HG03460 (cell line): ENCODE measurements around the gene DPH7.
"Not testable (repeated sequence)": the region's sequence is repeated elsewhere in the genome, so short reads cannot be mapped to it uniquely, and the experiment has no call there.

Experiments used
- ATAC-seq: cut with Tn5 transposase; IDR thresholded peaks from one replicate; pipeline ENCODE4 v1.9.1; 2021; ENCODE audit not compliant: unreplicated experiment

DPH7 gene

DNA sequence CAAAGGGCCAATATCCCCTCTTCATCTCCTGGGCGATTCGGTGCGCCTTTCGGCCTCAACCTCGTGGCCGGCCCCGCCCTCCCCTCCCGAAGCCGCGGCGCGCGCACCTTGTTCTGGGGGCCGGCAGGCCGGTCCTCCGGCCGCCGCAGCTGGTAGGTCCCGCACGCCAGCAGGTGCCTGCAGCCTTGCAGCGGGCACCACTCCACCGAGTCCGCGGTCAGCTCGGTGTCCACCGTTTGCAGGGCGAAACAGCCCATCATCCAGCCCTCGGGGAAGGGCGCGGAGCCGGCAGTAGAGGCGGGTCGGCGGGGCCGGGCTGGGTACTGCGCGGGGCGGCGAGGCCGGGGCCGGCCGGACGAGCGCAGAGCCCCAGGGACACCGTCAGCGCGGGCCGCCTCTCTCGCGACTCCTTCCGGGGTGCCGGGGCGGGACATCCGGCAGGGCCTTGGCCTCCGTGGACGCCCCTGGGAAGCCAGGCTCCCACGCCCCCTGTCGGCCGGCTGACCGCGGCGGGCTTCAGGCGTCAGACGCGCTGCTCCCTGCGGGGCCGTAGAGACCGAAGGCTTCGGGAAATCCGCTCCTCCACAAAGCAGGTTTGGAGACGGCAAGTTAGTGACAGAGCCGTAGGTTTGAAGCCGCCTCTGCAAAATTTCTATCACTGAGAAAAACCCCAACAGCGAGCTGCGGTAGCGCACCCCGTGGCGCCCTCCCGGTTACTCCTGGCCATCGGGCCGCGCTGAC is at the start of gene DPH7:
TSS of gene DPH7 (minus strand) at position 408 of the 741 bp plus-strand sequence. CDS start at position 260, 148 bp downstream.
- ATAC-seq = peak; percentile 79

DNA sequence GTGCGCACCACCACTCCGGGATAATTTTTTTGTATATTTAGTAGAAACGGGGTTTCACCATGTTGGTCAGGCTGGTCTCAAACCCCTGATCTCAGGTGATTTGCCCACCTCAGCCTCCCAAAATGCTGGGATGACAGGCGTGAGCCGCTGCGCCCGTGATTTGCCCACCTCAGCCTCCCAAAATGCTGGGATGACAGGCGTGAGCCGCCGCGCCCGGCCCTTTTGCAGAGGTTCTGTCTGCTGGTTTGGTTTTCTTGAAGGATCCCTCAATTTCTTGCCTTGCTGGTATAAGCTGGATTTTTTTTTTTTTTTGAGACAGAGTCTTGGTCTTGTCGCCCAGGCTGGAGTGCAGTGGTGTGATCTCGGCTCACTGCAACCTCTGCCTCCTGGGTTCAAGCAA is 48.7 kb upstream of the DPH7 start:
- not testable (repeated sequence) for ATAC-seq

DNA sequence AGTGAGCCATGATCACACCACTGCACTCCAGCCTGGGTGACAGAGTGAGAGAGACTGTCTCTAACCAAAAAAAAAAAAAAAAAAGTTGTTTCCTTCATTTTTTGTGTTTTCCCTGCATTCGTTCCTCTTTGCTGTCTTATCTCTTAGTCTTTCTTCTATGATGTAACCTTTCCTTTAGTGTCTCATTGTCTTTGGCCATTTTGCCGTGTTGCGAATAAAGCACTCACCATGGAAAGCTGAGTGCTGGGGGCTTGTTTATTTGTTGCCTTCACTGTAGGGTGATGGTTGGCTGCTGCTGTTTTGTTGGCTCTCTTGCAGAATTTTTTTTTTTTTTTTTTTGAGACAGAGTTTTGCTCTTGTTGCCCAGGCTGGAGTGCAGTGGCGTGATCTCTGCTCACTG is 47.7 kb upstream of the DPH7 start:
- no peak for ATAC-seq

DNA sequence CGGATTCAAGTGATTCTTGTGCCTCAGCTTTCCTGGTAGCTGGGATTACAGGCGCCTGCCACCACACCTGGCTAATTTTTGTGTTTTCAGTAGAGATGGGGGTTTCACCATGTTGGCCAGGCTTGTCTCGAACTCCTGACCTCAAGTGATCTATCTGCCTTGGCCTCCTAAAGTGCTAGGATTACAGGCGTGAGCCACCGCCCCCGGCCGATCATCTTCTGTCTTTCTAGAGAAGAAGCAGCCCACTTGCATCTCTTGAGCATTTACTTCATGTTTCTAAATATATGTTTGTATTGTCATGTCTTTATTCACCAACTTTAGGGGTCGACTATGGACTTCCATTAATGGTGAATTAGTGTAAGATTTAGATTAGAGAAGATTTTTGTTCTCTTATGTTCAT is 43.5 kb upstream of the DPH7 start:
- ATAC-seq = not testable (repeated sequence)

DNA sequence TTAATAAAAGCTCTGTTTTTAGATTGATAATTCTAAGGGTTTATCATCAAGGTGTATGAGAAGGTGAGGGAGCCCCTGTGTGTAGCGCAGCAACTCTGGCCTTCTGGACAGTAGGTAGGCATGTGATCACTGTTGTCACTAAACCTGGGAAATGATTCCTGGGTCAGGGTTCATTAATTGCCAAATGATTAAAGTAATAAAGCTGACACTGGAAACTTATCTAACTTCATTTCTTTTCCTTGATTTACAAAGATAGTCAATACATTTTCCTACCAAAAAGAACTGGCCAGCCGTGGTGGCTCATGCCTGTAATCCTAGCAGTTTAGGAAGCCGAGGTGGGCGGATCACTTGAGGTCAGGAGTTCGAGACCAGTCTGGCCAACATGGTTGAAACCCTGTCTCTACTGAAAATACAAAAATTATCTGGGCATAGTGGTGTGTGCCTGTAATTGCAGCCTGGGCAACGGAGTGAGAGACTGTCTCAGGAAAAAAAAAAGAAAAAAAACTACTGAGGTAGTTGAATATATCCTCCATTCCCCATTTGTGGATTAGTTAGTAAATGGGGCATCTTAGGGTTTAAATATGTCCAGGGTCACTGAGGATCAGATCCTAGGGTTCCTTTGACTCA is 42.5 kb upstream of the DPH7 start:
- ATAC-seq = no peak

DNA sequence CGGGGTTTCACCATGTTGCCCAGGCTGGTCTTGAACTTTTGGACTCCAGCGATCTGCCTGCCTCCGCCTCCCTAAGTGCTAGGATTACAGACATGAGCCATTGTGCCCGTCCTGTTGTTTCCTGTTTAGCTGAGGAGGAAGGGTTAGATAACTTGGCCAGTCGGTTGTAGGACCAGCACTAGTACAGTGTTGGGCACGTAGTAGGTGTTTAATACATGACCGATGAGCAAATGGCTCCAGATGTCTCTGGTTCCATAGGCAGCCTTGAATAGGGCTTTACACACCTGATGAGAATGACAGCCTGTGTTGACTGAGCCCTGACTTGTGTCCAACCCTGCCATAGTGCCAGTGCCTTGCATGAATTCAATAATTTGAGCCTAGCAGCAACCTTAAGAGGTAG is 41.9 kb upstream of the DPH7 start:
- ATAC-seq = no peak

DNA sequence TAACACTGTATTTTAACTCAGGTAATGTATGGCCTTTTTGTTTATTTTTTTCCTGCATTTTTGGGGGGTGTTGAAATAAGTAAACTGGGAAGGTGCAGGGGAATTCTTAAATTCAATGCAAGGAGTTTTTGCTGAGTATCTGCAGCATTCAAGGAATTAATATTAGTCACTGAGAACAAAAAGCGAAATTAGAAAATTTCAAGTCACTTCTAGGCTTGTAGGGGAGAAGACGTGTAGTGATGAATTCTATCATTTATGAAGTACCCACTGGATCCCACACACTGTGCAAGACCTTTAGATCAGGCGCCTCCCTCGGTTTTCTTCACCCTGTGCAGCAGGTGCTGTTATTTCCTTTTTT is 41.3 kb upstream of the DPH7 start:
- ATAC-seq = no peak

DNA sequence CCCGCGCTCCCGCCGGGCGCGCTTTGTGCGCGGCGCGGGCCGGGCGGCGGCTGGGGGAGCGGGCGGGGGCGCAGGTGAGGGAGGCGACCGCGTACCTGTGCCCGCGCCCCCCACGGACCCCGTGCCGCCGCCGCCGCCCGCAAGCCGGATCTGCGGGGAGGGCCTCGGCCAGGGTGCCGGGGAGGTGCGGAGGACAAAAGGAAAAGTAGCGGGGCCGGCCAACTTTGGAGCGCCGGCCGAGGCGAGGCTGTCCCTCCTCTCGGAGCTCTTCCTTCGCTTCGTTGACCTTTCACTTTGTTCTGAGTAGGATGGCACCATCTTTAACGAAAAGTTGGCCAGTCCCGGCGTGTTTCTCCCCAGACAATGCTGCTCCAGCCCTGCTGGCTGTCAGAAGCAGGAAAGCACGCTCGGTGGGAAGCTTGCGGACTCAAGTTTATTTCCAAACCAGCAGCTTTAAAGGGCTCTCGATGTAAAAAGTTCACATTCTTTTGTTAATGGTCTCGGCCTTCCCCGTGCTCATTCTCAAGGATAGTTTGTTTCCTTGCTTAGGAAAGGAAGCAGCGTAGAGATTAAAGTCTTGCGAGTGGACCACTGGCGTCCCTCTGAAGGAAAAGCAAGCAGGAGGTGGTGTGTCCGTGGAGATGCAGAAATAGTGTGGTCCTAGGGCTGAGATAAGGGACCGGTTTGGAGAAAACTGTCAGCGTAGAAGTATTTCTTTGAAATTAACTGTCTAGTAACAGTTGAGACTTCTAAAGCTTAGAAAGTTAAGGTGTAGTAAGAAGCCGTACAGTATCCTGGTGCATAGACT is 40.7 kb upstream of the DPH7 start:
- peak; percentile 13 for ATAC-seq

DNA sequence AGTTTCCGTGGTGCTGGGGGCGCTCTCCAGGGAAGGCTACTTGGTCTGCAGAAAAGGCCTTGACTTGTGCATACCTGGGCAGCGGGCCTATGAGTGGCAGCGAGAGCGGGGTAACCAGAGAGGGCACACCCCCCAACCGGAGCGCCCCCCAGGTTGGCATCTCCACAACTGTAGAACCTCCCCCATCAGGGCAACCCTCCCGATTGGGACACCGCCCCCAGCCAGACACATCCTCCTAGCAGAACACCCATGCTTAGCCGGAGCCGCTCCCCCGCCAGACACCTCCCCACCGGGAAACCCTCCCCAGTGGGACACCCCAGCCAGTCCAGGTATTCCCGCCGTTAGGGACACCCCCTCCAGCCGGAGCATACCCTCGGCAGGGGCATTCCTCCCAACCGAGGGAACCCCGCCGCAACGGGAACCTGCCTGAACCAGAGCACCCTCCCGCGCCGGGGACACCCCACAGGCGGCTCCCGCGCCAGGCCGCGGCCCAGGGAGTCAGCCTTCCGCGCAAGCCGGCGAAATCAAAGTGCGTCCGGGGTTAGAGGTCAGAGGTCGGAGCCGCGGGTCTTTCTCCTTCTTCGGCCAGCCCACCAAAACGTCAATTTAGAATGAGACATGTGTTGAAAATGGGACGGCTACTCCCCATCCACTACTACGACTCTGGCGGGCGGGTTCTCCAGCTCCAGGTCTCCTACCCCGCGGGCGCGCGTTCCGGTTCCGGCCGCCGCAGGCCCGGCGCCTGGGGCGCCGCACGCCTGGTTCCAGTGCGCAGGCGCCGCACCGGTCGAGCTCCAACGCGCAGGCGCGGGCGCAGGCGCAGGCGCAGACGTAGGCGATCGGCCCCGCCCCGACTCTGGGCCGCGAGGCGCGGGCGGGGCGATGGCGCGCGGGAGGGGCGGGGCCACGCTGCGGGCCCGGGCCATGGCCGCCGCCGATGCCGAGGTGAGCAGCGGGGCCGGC is 39.7 kb upstream of the DPH7 start, which contains the start of gene EHMT1:
TSS of gene EHMT1 (plus strand) at position 901 of the 963 bp plus-strand sequence. CDS start at position 925, 24 bp downstream.
- peak; percentile 59 for ATAC-seq

DNA sequence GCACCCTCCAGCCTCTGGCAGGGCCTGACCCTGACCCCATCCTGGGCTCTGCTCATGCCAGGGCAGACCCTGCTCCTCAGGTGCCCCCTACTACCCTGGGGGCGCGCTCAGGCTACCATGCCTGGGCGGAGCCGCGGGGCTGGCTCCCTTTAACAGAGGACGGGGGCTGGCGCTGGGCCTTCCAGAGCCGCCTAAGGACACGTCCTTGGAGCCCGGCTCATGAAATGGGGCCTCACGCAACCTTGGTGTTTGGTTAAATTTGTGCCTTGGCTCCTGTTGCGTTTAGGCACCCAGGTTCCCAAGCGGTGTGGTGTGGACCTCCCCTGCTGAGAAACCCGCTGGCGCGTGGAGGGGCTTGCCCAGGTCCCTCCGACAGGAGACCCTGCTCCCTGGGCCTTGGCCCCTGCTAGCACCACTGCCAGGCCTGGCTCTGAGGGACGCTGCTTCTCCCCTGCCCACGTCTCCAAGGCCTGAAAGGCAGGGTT is 36.7 kb upstream of the DPH7 start:
- no peak for ATAC-seq

DNA sequence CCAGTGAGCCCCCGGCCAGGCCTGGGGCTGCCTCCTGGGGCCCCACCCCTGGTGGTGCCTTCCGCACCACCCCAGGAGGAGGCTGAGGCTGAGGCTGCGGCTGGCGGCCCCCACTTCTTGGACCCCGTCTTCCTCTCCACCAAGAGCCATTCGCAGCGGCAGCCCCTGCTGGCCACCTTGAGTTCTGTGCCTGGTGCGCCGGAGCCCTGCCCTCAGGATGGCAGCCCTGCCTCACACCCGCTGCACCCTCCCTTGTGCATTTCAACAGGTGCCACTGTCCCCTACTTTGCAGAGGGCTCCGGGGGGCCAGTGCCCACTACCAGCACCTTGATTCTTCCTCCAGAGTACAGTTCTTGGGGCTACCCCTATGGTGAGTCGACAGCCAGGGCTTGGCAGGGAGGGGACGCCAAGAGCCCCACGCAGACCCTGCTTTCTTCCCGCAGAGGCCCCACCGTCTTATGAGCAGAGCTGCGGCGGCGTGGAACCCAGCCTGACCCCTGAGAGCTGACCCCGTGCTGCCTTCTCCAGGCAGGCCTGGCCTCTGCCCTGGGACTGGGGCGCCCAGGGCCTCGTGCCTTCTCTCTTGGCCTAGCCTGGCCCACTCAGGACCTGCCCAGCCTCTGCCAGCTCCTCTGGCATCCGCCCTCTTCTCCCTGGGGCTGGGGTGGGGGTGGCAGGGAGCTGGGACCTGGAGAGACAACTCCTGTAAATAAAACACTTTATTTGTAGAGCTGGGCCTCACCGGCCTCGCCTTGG is 36.1 kb upstream of the DPH7 start:
- no peak for ATAC-seq

DNA sequence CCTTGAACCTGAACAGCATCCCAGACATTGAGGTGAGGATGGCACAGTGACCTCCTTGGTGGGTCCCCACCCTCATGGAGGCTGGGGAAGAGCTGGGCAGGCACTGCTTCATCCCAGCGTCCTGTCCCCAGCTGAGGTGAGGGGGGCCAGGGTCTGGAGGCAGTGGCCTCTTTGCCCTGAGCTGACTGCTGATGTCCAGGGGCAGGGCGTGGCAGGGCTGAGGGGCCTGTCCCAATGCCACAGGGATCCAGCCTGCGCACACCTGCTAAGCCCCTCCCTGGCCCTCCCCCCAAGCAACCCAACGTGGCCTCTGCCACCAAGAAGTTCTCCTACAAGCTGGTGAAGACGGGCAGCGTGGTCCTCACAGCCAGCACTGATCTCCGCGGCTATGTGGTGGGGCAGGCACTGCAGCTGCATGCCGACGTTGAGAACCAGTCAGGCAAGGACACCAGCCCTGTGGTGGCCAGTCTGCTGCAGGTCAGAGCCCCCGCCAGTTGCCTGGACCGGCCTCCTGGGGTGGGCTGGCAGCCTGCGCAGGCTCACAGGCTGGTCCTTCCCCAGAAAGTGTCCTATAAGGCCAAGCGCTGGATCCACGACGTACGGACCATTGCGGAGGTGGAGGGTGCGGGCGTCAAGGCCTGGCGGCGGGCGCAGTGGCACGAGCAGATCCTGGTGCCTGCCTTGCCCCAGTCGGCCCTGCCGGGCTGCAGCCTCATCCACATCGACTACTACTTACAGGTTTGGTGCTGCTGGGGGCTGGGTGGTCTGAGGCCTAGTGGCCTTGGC is 35.2 kb upstream of the DPH7 start:
- ATAC-seq = no peak

DNA sequence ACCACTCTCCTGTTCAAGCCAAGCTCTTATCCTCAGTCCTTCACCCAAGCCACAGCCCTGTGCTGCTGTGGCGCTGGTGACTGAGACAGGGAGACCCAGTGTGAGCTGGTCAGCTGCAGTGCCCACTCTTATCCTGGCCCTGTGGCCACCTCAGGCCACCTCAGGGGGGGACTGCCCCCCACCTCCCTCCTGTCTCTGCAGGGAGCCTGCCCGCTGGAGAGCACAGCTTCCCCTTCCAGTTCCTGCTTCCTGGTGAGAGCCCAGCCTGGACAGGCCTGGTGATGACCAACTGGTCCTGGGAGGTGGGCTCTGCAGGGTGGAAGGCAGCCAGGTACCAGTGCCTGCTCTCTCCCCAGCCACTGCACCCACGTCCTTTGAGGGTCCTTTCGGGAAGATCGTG is 34.5 kb upstream of the DPH7 start:
- no peak for ATAC-seq

DNA sequence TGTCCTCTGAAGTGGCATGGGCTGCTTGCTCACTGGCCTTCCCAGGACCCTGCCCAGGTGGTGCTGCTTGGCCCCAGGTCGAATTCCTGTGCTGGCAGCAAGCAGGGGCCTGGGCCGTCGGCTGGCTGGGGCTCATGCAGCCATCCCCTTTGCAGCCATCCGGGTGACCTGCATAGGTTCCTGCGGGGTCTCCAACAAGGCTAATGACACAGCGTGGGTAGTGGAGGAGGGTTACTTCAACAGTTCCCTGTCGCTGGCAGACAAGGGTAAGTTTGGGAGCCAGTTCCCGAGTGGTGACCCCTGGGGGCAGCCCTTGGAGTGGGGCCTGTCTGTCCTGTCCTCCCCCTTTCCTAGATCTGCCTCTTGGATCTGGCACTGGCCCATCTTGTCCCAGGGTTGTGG is 34.0 kb upstream of the DPH7 start:
- ATAC-seq = no peak

DNA sequence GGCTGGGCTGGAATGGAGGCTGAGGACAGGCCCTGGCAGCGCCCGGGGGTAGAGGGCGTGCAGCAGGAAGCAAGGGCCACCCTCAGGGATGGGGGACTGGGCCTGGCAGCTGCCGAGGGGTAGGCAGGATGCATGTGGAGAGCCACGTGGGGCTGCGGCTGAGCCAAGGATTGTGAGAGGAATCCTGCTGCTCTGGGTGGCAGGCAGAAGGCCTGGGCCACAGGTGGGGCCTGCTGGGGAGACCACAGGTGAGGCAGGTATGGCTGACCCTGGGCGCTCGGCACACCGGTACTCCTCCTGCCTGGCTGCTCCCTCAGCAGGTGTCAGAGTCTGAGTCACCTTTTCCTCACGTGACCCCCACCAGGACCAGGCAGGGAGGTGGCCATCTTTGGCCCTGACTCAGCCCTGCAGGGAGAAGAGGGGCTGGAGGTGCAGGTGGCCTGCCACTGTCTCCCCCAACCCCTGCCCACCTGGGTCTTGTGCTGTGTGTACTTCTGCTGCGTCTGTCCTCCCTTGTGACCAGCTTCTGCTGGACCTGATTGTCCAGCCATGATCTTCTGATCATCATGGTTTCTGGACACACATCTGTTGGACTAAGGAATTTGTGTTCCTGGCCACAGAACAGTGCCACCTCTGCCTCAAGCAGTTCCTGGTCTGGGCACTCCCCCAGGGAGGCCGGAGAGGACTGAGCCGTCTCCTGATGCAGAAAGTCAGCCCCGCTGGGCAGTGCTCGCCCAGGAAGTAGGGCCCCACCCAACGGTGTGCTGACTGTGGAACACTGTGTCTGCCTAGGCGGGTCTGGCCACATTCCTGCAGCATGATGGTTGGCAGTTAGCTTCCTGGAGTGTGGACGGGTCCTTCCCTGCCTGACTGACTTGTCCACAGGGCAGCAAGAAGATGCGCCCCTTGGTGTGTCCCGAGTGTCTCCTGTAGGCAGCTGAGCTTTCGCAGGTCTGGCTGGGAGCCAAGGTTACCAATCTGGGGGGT is 33.2 kb upstream of the DPH7 start:
- no peak for ATAC-seq

DNA sequence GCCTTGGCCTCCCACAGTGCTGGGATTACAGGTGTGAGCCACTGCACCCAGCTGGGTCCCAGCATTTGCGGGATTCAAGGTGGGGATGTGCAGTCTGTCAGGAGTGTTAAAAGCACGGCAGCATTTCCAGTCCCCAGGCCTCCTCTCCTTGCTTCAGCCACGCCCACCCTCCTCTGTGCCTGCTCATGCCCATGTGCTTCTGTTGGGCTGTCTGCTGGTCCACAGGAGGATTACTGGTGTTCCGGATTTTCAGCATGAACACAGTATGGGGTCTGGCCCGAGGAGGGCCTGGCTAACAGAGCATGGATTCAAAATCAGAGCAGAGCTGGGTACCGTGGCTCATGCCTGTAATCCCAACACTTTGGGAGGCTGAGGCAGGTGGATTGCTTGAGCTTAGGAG is 32.2 kb upstream of the DPH7 start:
- no peak for ATAC-seq

DNA sequence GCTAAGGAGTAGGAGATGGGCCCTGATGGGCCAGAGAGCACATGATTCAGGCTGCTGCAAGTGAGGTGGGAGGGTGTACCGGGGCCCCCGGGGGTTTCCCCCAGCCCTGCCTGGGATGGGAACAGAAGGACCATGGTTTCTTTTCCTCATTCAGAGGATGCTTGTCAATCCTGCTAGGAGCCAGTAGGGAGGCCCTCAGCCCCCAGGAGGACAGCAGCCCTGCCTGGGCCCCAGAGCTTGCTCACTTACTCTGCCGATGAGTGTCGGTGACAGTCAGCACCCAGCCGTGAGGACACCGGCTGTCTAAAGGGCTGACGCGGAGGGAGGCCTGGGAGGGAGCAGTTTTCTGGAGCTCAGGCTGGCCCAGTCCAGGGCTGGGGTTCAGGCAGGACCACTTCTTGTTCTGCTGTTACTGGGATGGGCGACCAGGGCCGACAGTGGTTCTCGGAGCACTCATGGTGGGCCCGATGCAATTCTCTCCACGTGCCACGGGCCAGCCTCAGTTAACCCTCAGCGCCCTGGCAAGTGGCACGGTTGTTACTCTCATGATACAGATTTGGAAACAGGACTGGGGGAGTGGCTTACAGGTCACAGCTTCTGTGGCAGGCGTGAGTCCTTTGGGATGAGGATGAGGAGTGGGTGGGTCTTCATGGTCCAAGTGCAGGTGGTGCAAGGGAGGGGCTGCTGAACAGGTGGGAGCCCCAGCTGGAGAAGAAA is 28.6 kb upstream of the DPH7 start:
- no peak for ATAC-seq
